ENCODE results near the gene TMEM108. TPM values are rescaled to one million over a fixed set of nuclear protein-coding genes. Genes with fewer than 3 reads are reported as not detected.

The TMEM108 gene
- total and polyA plus RNA-seq, 3 experiments from 2014 or later, result not detected

DNA sequence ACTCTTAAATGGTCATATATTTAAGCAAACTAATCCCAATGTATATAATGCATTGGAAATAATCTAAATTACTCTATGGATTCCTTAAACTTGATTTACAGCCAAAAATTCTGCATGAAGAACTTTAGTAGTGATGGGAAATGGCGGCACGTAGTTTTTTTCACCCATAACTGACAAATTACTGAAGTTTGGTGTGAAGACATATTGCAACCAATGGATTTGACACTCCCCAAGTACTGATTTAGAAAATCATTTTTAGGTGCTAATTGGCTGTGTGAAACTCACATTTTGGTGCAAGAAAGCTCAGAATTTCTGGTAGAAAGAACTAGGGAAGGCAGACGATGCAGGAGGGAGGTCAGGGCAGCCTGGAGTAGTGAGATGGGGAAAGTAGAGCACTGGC is 19.3 kb upstream of the TMEM108 start:
- peaks cover 0 to 2% (median 0%) of the 10 kb centered on the region in 5 donors for H3K9me3 Mint-ChIP-seq
- no peak overlapping the region for H3K27ac ChIP-seq (ENCODE audit: low read depth, low read length)
- H3K4me3 ChIP-seq (ENCODE audit: low read length), result no peak overlapping the region
- H3K27me3 Mint-ChIP-seq, result peaks cover 0 to 7% of the 10 kb centered on the region in 2 donors
- CTCF ChIA-PET, result no interaction called here
- H3K4me1 Mint-ChIP-seq, result no peaks in the 10 kb centered on the region
- H3K4me3 Mint-ChIP-seq, result no peak overlapping the region
- DNase-seq, result no peak
- no peaks in the 10 kb centered on the region for H3K9me3 ChIP-seq (ENCODE audit: low read length)
- H3K4me1 ChIP-seq (ENCODE audit: insufficient read depth, low read length), result no peaks in the 10 kb centered on the region
- POLR2A ChIA-PET, result no interaction called here
- no peaks in the 10 kb centered on the region for H3K36me3 ChIP-seq (ENCODE audit: insufficient read depth, low read length)
- H3K27ac Mint-ChIP-seq, result no peak overlapping the region
- no peaks in the 10 kb centered on the region for H3K27me3 ChIP-seq (ENCODE audit: insufficient read depth, low read length, poor library complexity, severe bottlenecking)
- H3K36me3 Mint-ChIP-seq, result no peaks in the 10 kb centered on the region

DNA sequence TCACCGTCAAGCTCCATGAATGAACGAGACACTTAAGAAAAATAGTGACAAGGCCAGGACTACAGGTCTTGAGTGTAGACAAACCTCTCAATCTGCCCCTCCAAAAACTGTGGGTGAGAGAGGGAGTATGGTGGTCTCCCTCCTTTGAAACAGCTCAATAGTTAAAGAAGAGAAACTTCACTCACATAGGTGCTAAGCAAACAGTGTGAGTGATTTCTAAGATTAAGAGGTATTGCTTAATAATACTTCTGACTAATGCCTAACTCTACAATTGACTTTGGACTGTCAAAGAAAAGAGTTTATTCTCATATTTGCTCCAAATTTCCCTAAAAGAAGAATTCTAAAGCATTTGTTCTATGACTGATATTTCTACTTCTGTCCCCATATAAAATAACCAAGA is 17.0 kb upstream of the TMEM108 start:
- Histone ChIP-seq H3K27me3 (ENCODE audit: insufficient read depth, low read length, poor library complexity, severe bottlenecking) (no peaks in the 10 kb centered on the region), H3K27ac (ENCODE audit: low read depth, low read length) (no peak overlapping the region), H3K36me3 (ENCODE audit: insufficient read depth, low read length) (no peaks in the 10 kb centered on the region), H3K4me3 (ENCODE audit: low read length) (no peak overlapping the region), H3K4me1 (ENCODE audit: insufficient read depth, low read length) (no peaks in the 10 kb centered on the region), H3K9me3 (ENCODE audit: low read length) (no peaks in the 10 kb centered on the region)
- POLR2A ChIA-PET, result no interaction called here
- Mint-ChIP-seq H3K27ac (no peak overlapping the region), H3K27me3 (peaks cover 0 to 7% of the 10 kb centered on the region in 2 donors), H3K4me1 (no peaks in the 10 kb centered on the region), H3K9me3 (peaks cover 0 to 2% (median 0%) of the 10 kb centered on the region in 5 donors), H3K4me3 (no peak overlapping the region), H3K36me3 (no peaks in the 10 kb centered on the region)
- CTCF ChIA-PET, result no interaction called here
- DNase-seq, result no peak

DNA sequence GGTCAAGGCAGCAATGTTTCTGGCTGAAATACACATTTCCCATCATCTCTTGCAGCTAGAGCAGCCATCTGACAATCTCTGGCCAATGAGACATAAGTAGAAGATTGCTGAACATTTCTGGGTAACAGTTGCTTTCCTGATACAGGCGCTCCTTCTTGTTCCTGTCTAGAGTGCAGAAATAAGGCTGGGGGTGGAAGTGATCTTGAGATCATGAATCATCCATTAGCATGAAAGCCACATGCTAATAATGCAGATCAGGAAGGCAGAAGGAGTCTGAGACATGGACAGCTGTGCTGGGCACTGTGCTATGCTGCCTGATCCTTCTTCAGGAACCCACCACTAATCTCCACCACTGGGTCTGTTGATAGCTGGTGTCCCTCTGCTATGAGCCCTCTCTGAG is 14.8 kb upstream of the TMEM108 start:
- H3K36me3 Mint-ChIP-seq, result no peaks in the 10 kb centered on the region
- H3K27me3 Mint-ChIP-seq, result peaks cover 0 to 13% of the 10 kb centered on the region in 2 donors
- H3K9me3 Mint-ChIP-seq, result peaks cover 0 to 1% (median 0%) of the 10 kb centered on the region in 5 donors
- Histone ChIP-seq H3K4me1 (ENCODE audit: insufficient read depth, low read length) (no peaks in the 10 kb centered on the region), H3K36me3 (ENCODE audit: insufficient read depth, low read length) (no peaks in the 10 kb centered on the region), H3K9me3 (ENCODE audit: low read length) (no peaks in the 10 kb centered on the region), H3K27ac (ENCODE audit: low read depth, low read length) (no peak overlapping the region), H3K27me3 (ENCODE audit: insufficient read depth, low read length, poor library complexity, severe bottlenecking) (no peaks in the 10 kb centered on the region), H3K4me3 (ENCODE audit: low read length) (no peak overlapping the region)
- H3K4me3 Mint-ChIP-seq, result no peak overlapping the region
- ChIA-PET POLR2A (no interaction called here), CTCF (no interaction called here)
- no peaks in the 10 kb centered on the region for H3K4me1 Mint-ChIP-seq
- no peak for DNase-seq
- H3K27ac Mint-ChIP-seq, result no peak overlapping the region

- H3K27me3 Mint-ChIP-seq, result peaks cover 2 to 14% of the 10 kb centered on the region in 2 donors
- no peaks in the 10 kb centered on the region for H3K4me1 Mint-ChIP-seq
- Histone ChIP-seq H3K4me1 (ENCODE audit: insufficient read depth, low read length) (no peaks in the 10 kb centered on the region), H3K4me3 (ENCODE audit: low read length) (no peak overlapping the region), H3K27ac (ENCODE audit: low read depth, low read length) (no peak overlapping the region), H3K9me3 (ENCODE audit: low read length) (no peaks in the 10 kb centered on the region), H3K27me3 (ENCODE audit: insufficient read depth, low read length, poor library complexity, severe bottlenecking) (no peaks in the 10 kb centered on the region), H3K36me3 (ENCODE audit: insufficient read depth, low read length) (no peaks in the 10 kb centered on the region)
- H3K27ac Mint-ChIP-seq, result no peak overlapping the region
- ChIA-PET CTCF (no interaction called here), POLR2A (no interaction called here)
- no peak for DNase-seq
- no peak overlapping the region for H3K4me3 Mint-ChIP-seq
- no peaks in the 10 kb centered on the region for H3K9me3 Mint-ChIP-seq
- no peaks in the 10 kb centered on the region for H3K36me3 Mint-ChIP-seq
Measured at GRCh38 chr3:133025546-133025945, 12.6 kb upstream of the TMEM108 start.

GRCh38 chr3:133032301-133032700 is 5.9 kb upstream of the TMEM108 start:
- Mint-ChIP-seq H3K27ac (no peak overlapping the region), H3K36me3 (no peaks in the 10 kb centered on the region), H3K4me3 (no peak overlapping the region), H3K27me3 (peaks cover 6 to 44% of the 10 kb centered on the region in 2 donors), H3K4me1 (no peaks in the 10 kb centered on the region), H3K9me3 (no peaks in the 10 kb centered on the region)
- no peak overlapping the region for H3K27ac ChIP-seq (ENCODE audit: low read depth, low read length)
- H3K36me3 ChIP-seq (ENCODE audit: insufficient read depth, low read length), result no peaks in the 10 kb centered on the region
- no peak for DNase-seq
- no peaks in the 10 kb centered on the region for H3K4me1 ChIP-seq (ENCODE audit: insufficient read depth, low read length)
- ChIA-PET POLR2A (no interaction called here), CTCF (no interaction called here)
- no peaks in the 10 kb centered on the region for H3K27me3 ChIP-seq (ENCODE audit: insufficient read depth, low read length, poor library complexity, severe bottlenecking)
- no peaks in the 10 kb centered on the region for H3K9me3 ChIP-seq (ENCODE audit: low read length)
- no peak overlapping the region for H3K4me3 ChIP-seq (ENCODE audit: low read length)

DNA sequence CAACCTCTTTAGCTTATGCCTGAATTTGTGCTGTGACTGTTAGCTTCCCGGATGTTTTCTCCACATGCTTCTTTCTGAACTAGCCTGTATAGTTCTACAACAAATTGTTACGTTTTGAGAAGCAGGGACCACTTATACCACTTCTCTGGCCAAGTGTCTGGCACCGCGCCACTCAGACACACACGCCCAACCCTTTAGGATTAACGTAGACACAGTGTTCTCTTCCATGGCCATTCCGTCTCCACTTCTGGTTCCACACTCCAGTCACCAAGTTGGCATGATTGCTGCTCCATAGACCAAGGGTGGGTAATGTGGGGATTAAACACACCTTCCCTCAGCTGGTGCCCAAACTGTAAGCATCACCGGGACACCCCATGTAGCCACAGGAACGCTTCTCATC is 755 bp upstream of the TMEM108 start:
- Histone ChIP-seq H3K27me3 (ENCODE audit: insufficient read depth, low read length, poor library complexity, severe bottlenecking) (no peaks in the 10 kb centered on the region), H3K27ac (ENCODE audit: low read depth, low read length) (no peak overlapping the region), H3K36me3 (ENCODE audit: insufficient read depth, low read length) (no peaks in the 10 kb centered on the region), H3K9me3 (ENCODE audit: low read length) (no peaks in the 10 kb centered on the region), H3K4me1 (ENCODE audit: insufficient read depth, low read length) (no peaks in the 10 kb centered on the region), H3K4me3 (ENCODE audit: low read length) (no peak overlapping the region)
- Mint-ChIP-seq H3K9me3 (peaks cover 0 to 5% (median 0%) of the 10 kb centered on the region in 5 donors), H3K4me1 (peaks cover 0 to 14% (median 8%) of the 10 kb centered on the region in 3 donors), H3K27ac (peak overlapping the region in 1 of 8 donors; percentile 41), H3K4me3 (peak overlapping the region in 4 of 7 donors; percentile 8 to 24 (median 20)), H3K36me3 (no peaks in the 10 kb centered on the region), H3K27me3 (peaks cover 23 to 50% of the 10 kb centered on the region in 2 donors)
- CTCF ChIA-PET, result no interaction called here
- no peak for DNase-seq
- POLR2A ChIA-PET, result no interaction called here

GRCh38 chr3:133038731-133039375 is 662 bp downstream of the TMEM108 start:
- Histone ChIP-seq H3K27ac (ENCODE audit: low read depth, low read length) (no peak overlapping the region), H3K36me3 (ENCODE audit: insufficient read depth, low read length) (no peaks in the 10 kb centered on the region), H3K4me3 (ENCODE audit: low read length) (no peak overlapping the region), H3K4me1 (ENCODE audit: insufficient read depth, low read length) (no peaks in the 10 kb centered on the region), H3K9me3 (ENCODE audit: low read length) (no peaks in the 10 kb centered on the region), H3K27me3 (ENCODE audit: insufficient read depth, low read length, poor library complexity, severe bottlenecking) (no peaks in the 10 kb centered on the region)
- Mint-ChIP-seq H3K27ac (no peak overlapping the region), H3K27me3 (peaks cover 23 to 43% of the 10 kb centered on the region in 2 donors), H3K4me3 (peak overlapping the region in 1 of 7 donors; percentile 43), H3K36me3 (no peaks in the 10 kb centered on the region), H3K9me3 (peaks cover 0 to 5% (median 0%) of the 10 kb centered on the region in 5 donors), H3K4me1 (peaks cover 0 to 14% (median 8%) of the 10 kb centered on the region in 3 donors)
- no peak for DNase-seq
- CTCF ChIA-PET, result no interaction called here
- POLR2A ChIA-PET, result no interaction called here

DNA sequence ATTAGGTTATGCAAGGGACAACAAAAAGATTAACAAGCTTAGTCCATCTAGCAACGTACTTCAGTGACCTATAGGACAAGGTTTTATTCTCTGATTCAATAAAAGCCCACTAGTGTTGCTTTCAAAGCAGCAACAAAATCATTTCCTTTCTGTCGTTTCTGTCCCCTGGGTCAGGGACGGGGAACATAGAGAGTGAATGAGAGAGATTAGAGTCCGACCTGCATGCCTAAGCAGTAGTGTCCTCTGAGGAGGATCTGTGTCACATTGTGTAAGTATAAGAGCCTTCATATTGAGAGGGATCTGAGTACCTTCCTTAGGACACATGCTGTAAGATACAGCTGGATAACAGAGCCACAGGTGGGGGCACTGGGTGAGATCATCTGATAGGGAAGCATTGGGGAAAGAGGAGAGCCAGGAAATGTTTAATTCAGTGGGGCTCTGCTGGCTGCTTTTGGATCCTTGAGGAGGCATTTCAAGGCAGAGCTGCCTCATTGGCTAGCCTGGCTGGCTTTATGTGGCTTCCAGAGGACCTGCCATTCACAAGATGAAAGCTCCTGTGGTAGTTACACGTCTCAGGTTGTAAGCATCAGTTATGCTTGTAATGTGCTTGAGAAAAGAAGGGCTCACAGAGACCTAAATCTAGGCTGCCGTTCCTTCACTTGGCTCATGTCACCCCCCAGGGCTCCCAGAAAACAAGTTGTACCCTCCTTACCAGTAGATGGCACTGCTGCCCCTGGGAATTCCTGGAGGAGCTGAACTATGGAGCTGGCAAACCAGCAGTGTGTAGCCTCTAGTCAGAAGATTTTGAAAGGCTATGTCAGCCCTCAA is 2.7 kb downstream of the TMEM108 start:
- Mint-ChIP-seq H3K27me3 (peaks cover 19 to 32% of the 10 kb centered on the region in 2 donors), H3K36me3 (no peaks in the 10 kb centered on the region), H3K9me3 (peaks cover 0 to 5% (median 0%) of the 10 kb centered on the region in 5 donors), H3K27ac (no peak overlapping the region), H3K4me1 (peaks cover 0 to 14% (median 8%) of the 10 kb centered on the region in 3 donors), H3K4me3 (no peak overlapping the region)
- Histone ChIP-seq H3K4me3 (ENCODE audit: low read length) (no peak overlapping the region), H3K36me3 (ENCODE audit: insufficient read depth, low read length) (no peaks in the 10 kb centered on the region), H3K27me3 (ENCODE audit: insufficient read depth, low read length, poor library complexity, severe bottlenecking) (no peaks in the 10 kb centered on the region), H3K27ac (ENCODE audit: low read depth, low read length) (no peak overlapping the region), H3K9me3 (ENCODE audit: low read length) (no peaks in the 10 kb centered on the region), H3K4me1 (ENCODE audit: insufficient read depth, low read length) (no peaks in the 10 kb centered on the region)
- CTCF ChIA-PET, result no interaction called here
- POLR2A ChIA-PET, result no interaction called here
- no peak for DNase-seq
